HG03571 (cell line): ENCODE data around the gene SUFU.
"Not testable (repeated sequence)": the region's sequence is repeated elsewhere in the genome, so short reads cannot be mapped to it uniquely, and the experiment has no call there.

ENCODE experiments used
- ATAC-seq: cut with Tn5 transposase; IDR thresholded peaks from one replicate; pipeline ENCODE4 v1.9.1; 2021; ENCODE audit not compliant: unreplicated experiment

The SUFU gene

GRCh38 chr10:102479651-102480050 lies 24.1 kb upstream of the SUFU start:
- no peak for ATAC-seq

DNA sequence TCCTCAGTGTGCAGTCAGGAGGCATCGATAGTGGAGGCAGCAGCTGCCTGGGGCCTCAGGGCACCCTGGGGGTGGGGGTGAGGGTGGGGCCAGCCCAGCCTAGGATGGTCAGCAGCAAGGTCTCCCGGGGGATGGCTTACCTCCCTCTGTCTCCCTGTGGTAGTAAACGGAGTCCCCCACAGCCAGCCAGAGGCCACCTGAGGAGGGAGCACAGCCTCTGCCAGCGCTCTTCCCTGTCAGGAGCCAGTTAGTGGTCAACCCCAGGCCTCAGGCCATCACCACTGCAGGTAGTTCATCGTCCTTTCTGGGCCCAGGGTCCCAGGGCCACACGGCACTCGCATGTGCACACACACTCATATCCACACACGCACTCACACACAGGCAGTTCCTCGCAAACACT lies 23.4 kb upstream of the SUFU start:
- ATAC-seq: no peak

DNA sequence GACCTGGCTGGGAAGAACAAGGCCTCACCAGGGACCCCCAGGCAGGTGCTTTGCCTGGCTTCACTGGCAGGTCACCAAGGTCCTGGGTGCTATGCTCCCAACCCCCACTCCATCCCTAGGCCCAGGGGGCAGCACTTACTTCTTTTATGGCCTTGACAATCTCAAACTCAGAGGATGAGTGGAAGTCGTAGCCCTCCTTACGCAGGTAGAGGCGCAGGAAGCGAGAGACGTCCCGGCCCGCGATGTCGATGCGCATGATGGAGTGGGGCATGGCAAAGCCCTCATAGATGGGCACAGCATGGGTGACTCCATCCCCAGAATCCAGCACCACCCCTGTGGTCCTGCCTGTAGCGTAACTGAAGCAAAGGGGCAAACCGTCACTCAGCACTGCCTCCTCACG lies 19.8 kb upstream of the SUFU start:
- ATAC-seq: no peak

GRCh38 chr10:102485093-102485784 lies 18.5 kb upstream of the SUFU start:
- no peak for ATAC-seq

DNA sequence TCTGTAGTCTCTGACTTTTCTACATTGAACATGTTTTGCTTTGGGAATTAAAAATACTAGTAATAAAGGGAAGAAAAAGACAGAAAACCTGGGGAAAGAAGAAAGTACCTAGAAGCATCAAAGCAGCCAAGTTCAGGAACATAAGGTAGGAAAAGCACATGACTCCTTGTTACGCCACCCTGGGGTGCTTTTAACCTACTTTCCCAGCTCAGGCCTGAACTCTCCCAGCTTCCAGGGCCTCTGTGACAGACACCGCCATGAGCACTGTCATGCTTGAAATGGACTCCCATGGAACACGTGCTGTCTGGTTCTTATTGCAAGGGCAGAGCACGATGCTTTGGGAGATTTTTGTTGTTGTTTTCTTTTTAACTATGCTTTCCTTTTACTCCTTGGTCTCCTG lies 12.6 kb upstream of the SUFU start:
- ATAC-seq: no peak

GRCh38 chr10:102492344-102492939 lies 11.3 kb upstream of the SUFU start:
- ATAC-seq: no peak

DNA sequence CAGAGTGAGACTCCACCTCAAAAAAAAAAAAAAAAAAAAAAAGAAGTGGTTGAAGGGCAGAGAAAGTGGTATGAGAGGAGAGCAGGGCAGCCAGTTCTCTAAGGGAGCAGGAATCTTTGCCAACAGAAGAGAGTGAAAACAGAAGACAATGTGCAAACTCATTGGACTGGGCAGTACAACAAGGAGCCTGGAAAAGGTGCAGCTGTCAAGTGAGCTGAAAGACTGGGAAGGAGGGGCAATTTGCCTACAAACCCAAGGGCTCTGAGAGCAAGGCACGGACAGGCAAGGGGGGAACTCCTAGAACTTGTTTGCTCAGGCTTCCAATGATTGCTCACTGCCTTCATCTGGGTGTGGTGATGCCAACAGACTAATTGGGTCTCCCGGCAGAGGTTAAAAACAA lies 10.8 kb upstream of the SUFU start:
- ATAC-seq: no peak

DNA sequence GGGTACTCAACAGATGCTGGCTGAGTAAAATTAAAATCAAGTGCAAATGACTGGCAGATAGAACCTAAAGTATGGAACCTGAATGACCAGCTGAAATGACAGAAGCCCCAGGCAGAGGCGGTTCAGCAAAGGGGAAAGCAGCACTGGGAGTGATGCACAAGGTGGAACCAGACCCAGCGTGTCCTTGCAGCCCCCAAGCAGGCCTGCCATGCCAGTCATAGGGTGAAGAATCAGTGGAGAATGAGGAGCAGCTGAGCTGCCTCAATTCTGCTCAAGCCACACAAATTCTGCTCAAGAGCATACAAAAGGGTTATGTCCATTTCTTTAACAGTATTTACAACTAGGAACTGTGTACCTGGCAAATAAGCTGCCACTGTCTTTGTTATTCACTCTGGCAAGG lies 10.0 kb upstream of the SUFU start:
- no peak for ATAC-seq

DNA sequence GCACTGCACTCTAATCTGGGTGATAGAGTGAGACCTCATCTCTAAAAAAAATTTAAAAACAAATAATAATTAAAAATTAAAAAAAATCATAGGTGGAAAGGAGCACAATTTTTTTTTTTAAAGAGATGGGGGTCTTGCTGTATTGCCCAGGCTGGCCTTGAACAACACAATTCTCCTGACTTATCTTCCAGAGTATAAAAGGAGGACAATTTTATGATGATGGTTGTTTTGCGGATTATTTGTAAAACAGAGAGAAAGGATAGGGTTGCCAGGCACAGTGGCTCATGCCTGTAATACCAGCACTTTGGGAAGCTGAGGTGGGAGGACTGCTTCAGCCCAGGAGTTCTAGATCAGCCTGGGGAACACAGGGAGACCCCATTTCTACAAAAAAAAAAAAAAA lies 6.2 kb upstream of the SUFU start:
- no peak for ATAC-seq

GRCh38 chr10:102499356-102499755 lies 4.4 kb upstream of the SUFU start:
- ATAC-seq: no peak

DNA sequence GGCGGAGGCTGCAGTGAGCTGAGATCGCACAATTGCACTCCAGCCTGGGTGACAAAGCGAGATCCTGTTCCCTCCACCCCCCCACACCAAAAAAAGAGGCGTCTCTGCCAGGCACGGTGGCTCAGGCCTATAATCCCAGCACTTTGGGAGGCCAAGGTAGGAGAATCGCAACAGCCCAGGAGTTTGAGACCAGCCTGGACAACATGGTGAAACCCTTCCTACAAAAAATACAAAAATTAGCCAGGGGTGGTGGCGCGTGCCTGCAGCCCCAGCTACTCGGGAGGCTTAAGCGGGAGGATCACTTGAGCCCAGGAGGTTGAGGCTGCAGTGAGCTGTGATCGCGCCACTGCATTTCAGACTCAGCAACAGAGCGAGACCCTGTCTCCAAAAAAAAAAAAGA lies 3.1 kb upstream of the SUFU start:
- not testable (repeated sequence) for ATAC-seq

GRCh38 chr10:102501201-102502028 lies 2.4 kb upstream of the SUFU start:
- no peak for ATAC-seq

DNA sequence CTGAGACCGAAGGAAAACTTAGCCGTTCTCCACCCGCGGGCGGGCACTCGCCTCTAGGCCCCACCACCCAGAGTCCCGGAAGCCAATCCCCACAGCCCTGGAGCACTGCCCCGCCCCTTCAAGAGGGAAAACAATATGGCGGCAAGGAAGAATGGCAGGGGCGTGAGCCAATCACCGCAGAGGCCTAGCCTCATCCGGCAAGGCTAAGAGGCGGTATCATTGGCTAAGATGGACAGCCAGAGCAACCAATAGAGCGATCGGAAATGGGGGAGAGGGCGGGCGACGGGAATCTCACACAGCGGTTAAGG lies 1.8 kb upstream of the SUFU start:
- peak; percentile 69 for ATAC-seq

GRCh38 chr10:102502337-102503151 lies 1.2 kb upstream of the SUFU start, which contains the start of gene ACTR1A:
Gene ACTR1A, minus strand, starts transcription at chr10:102502712. Its CDS starts 65 bp downstream, at chr10:102502647.
- ATAC-seq: peak; percentile 50

DNA sequence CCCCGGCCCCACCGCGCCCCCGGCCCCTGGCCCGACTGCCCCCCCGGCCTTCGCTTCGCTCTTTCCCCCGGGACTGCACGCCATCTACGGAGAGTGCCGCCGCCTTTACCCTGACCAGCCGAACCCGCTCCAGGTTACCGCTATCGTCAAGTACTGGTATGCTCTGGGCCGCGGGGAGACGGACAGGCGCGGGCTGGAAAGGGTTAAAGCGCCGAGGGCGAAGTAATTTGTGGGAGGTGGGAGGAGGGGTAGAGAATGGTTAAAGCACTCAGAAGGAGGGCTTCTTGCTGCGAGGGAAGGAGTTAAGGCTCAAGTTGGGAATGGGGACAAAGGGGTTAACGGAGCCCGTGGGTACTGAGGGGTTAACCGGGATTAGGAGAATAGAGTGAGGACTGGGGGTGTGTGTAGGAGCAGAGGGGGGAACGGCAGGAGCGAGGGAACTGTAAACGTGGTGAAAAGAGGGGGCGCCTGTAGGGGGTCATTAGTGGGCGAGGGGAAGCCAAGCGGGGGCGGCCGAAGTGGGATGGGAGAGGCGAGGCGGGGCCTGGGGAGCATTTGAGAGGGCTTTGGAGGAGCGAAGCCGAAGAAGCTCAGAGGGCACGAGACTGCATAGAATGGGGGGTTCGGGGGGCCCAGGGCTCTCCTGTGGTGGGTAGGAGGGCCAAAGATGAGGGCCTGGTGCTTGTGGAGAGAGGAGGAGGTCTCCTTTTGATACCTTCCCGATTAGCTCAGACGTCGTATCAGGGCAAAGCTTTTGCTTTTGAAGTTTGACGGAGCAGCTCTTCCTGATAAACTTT lies 605 bp downstream of the SUFU start:
- ATAC-seq: no peak

- ATAC-seq: no peak
Observed at GRCh38 chr10:102504976-102505300, 1.2 kb downstream of the SUFU start.

- ATAC-seq: no peak
Observed at GRCh38 chr10:102505462-102506115, 1.8 kb downstream of the SUFU start.

- ATAC-seq: no peak
Observed at GRCh38 chr10:102507521-102507920, 3.7 kb downstream of the SUFU start.

DNA sequence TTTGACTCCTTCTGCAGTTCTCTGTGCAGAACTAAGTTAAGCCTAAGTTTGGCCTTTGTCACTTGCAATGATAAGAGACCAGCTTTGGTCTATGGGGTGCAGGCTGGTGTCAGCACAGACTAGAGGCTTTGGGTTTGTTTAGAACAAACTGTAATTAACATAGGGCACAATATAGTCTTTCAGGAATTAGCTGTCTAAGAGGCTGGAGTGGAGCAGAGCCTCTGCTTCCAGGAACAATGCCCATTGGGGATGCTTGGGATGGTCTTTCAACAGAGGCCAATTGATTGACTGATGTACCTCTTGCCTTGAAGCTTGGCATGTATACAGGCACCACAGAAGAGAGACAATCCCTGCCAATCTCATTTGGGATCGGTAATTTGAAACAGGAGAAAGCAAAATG lies 4.7 kb downstream of the SUFU start:
- ATAC-seq: no peak

DNA sequence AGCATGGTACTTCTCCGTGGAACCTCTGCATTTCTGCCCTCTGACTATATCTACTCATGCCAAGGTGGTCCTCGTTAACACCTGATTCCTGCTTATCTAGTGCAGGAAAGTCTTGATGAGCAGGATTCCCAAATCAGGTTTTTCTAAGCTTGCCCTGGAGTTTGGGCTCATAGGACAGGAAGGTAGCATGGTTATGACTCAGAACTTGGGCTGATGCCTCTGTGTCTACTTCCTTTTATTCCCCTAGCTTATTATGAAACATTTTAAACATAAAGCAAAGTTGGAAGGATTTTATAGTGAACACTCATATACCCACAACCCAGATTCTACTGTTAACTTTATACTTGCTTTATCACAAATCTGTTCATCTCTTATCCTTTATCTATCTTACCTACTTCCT lies 5.6 kb downstream of the SUFU start:
- no peak for ATAC-seq
